H9 (cell line): ENCODE data around the gene TMEM91. TPM values are rescaled to one million over a fixed set of nuclear protein-coding genes. Genes with fewer than 3 reads are reported as not detected.
A peak's percentile ranks its signal among the peaks of the same experiment; 100 is the strongest.

ENCODE experiments used
- DNase-seq: peaks from one replicate; pipeline ENCODE4 v3.0.0-alpha.2; 2017
- H2AFZ ChIP-seq: one replicate; pipeline ENCODE4 v1.6.1; 2013; ENCODE audit warnings: mild to moderate bottlenecking, low read length, control low read depth, moderate library complexity
- H2AK5ac ChIP-seq: 2 replicates; pipeline ENCODE4 v1.6.1; 2013; ENCODE audit warnings: low read length, control low read depth, mixed read lengths; ENCODE audit not compliant: insufficient read length
- H2BK120ac ChIP-seq: one replicate; pipeline ENCODE4 v1.6.1; 2013; ENCODE audit warnings: low read depth, mild to moderate bottlenecking, low read length, control low read depth, inconsistent platforms; ENCODE audit not compliant: poor library complexity, severe bottlenecking
- H2BK12ac ChIP-seq: 2 replicates; pipeline ENCODE4 v1.6.1; 2013; ENCODE audit warnings: low read length, control low read depth, mixed read lengths, low read depth; ENCODE audit not compliant: insufficient read length
- H2BK15ac ChIP-seq: 2 replicates; pipeline ENCODE4 v1.6.1; 2013; ENCODE audit warnings: low read depth, low read length, control low read depth
- H2BK20ac ChIP-seq: one replicate; pipeline ENCODE4 v1.6.1; 2013; ENCODE audit warnings: low read depth, mild to moderate bottlenecking, low read length, control low read depth, inconsistent platforms; ENCODE audit not compliant: poor library complexity, severe bottlenecking
- H2BK5ac ChIP-seq: 2 replicates; pipeline ENCODE4 v1.6.1; 2013; ENCODE audit warnings: low read length, control low read depth, mixed read lengths; ENCODE audit not compliant: insufficient read length
- H3K14ac ChIP-seq: 2 replicates; pipeline ENCODE4 v1.6.1; 2013; ENCODE audit warnings: low read length, control low read depth; ENCODE audit not compliant: insufficient read depth
- H3K18ac ChIP-seq: 2 replicates; pipeline ENCODE4 v1.6.1; 2013; ENCODE audit warnings: low read depth, mild to moderate bottlenecking, mixed read lengths, low read length, control low read depth; ENCODE audit not compliant: insufficient read length
- H3K23ac ChIP-seq: 2 replicates; pipeline ENCODE4 v1.6.1; 2013; ENCODE audit warnings: low read length, control low read depth, mixed read lengths, low read depth; ENCODE audit not compliant: insufficient read length
- H3K23me2 ChIP-seq: 2 replicates; pipeline ENCODE4 v1.6.1; 2013; ENCODE audit warnings: low read depth, mild to moderate bottlenecking, mixed read lengths, low read length, control low read depth; ENCODE audit not compliant: insufficient read length, poor library complexity, severe bottlenecking
- H3K27ac ChIP-seq: 2 replicates; pipeline ENCODE4 v1.5.1; 2013; ENCODE audit warnings: low read length, control low read depth, mixed read lengths, low read depth; ENCODE audit not compliant: insufficient read length
- H3K27me3 ChIP-seq: 2 replicates; pipeline ENCODE4 v1.6.1; 2013; ENCODE audit warnings: low read length, control low read depth, inconsistent platforms; ENCODE audit not compliant: insufficient read depth
- H3K4ac ChIP-seq: 2 replicates; pipeline ENCODE4 v1.6.1; 2013; ENCODE audit warnings: low read depth, mild to moderate bottlenecking, control low read depth, inconsistent platforms, low read length, moderate library complexity
- H3K4me1 ChIP-seq: 2 replicates; pipeline ENCODE4 v1.6.1; 2013; ENCODE audit warnings: low read length, control low read depth, inconsistent platforms; ENCODE audit not compliant: insufficient read depth
- H3K4me2 ChIP-seq: 2 replicates; pipeline ENCODE4 v1.6.1; 2013; ENCODE audit warnings: low read length, control low read depth, mixed read lengths; ENCODE audit not compliant: insufficient read length, insufficient read depth
- H3K56ac ChIP-seq: 2 replicates; pipeline ENCODE4 v1.6.1; 2013; ENCODE audit warnings: low read depth, mild to moderate bottlenecking, mixed read lengths, low read length, control low read depth; ENCODE audit not compliant: insufficient read length
- H3K79me1 ChIP-seq: 2 replicates; pipeline ENCODE4 v1.6.1; 2013; ENCODE audit warnings: low read depth, mild to moderate bottlenecking, moderate library complexity, low read length, control low read depth, inconsistent platforms; ENCODE audit not compliant: insufficient read depth, poor library complexity, severe bottlenecking
- H3K79me2 ChIP-seq: 2 replicates; pipeline ENCODE4 v1.6.1; 2013; ENCODE audit warnings: low read length, control low read depth, inconsistent platforms; ENCODE audit not compliant: insufficient read depth
- H3K9ac ChIP-seq: 2 replicates; pipeline ENCODE4 v1.6.1; 2013; ENCODE audit warnings: low read length, control low read depth, mixed read lengths; ENCODE audit not compliant: insufficient read length; ENCODE audit errors: extremely low read depth
- H3K9me3 ChIP-seq: one replicate; pipeline ENCODE4 v1.6.1; 2013; ENCODE audit warnings: low read depth, low read length, inconsistent platforms; ENCODE audit not compliant: control insufficient read depth
- H3T11ph ChIP-seq: one replicate; pipeline ENCODE4 v1.6.1; 2013; ENCODE audit warnings: mild to moderate bottlenecking, low read length, control low read depth, inconsistent platforms
- H4K20me1 ChIP-seq: one replicate; pipeline ENCODE4 v1.6.1; 2013; ENCODE audit not compliant: control insufficient read depth, insufficient read length, insufficient read depth
- H4K5ac ChIP-seq: 2 replicates; pipeline ENCODE4 v1.6.1; 2013; ENCODE audit warnings: low read depth, mild to moderate bottlenecking, mixed read lengths, low read length, control low read depth; ENCODE audit not compliant: insufficient read length
- H4K8ac ChIP-seq: replicated peaks from 2 replicates; pipeline ENCODE4 v1.6.1; 2013; ENCODE audit warnings: low read length, control low read depth, mixed read lengths, low read depth; ENCODE audit not compliant: insufficient read length
- H4K91ac ChIP-seq: 2 replicates; pipeline ENCODE4 v1.6.1; 2013; ENCODE audit warnings: low read depth, mild to moderate bottlenecking, moderate library complexity, mixed read lengths, low read length, control low read depth; ENCODE audit not compliant: insufficient read length
- H3K27ac Mint-ChIP-seq, 3 experiments: 2 replicates in 2 of 3; 3 replicates in 1 of 3; pipeline ENCODE4 v1.8.0; 2020 to 2021; ENCODE audit warnings: mixed read lengths in 3 of 3, mild to moderate bottlenecking in 1 of 3, moderate library complexity in 1 of 3
- H3K27me3 Mint-ChIP-seq: 2 replicates; pipeline ENCODE4 v1.8.0; 2021; ENCODE audit warnings: low read depth, mild to moderate bottlenecking, moderate library complexity, mixed read lengths
- H3K36me3 Mint-ChIP-seq, 3 experiments: 2 replicates in 2 of 3; 3 replicates in 1 of 3; pipeline ENCODE4 v1.8.0; 2020 to 2021; ENCODE audit warnings: low read depth in 3 of 3, mixed read lengths in 3 of 3; ENCODE audit not compliant: insufficient read depth in 1 of 3
- H3K4me1 Mint-ChIP-seq, 2 experiments: 2 replicates each; pipeline ENCODE4 v1.8.0; 2020; ENCODE audit warnings: mixed read lengths in 2 of 2
- H3K4me3 Mint-ChIP-seq, 2 experiments: 2 replicates in 1 of 2; 3 replicates in 1 of 2; pipeline ENCODE4 v1.8.0; 2020 to 2021; ENCODE audit warnings: mild to moderate bottlenecking in 2 of 2, mixed read lengths in 2 of 2, moderate library complexity in 1 of 2
- H3K9me3 Mint-ChIP-seq, 2 experiments: 2 replicates in 1 of 2; 3 replicates in 1 of 2; pipeline ENCODE4 v1.8.0; 2020; ENCODE audit warnings: mild to moderate bottlenecking in 2 of 2, mixed read lengths in 2 of 2, moderate library complexity in 1 of 2
- WGBS: extraction: QIAGEN DNeasy Blood & Tissue Kit; methylation state at CpG from one replicate; pipeline ENCODE4 v1.1.7; 2013; ENCODE audit warnings: missing lambda C conversion rate, low lambda C conversion rate, mixed read lengths; ENCODE audit not compliant: insufficient read length; ENCODE audit errors: extremely low coverage; 5-methylcytosine and 5-hydroxymethylcytosine counted together
- total RNA-seq: library from RNA; stranded (reverse); gene quantifications from 2 replicates; pipeline ENCODE4 v1.2.1, GENCODE V29; 2021
- TF ChIP-seq, protein P1 (sequence below): fragments of 200-600 bp; sonication (generic); conservative IDR thresholded peaks from 3 replicates; pipeline ENCODE4 v1.8.0; 2021; ENCODE audit warnings: antibody characterized with exemption, mild to moderate bottlenecking

Gene TMEM91
- total RNA-seq, 1 experiment from 2014 or later: 5.7 TPM

DNA sequence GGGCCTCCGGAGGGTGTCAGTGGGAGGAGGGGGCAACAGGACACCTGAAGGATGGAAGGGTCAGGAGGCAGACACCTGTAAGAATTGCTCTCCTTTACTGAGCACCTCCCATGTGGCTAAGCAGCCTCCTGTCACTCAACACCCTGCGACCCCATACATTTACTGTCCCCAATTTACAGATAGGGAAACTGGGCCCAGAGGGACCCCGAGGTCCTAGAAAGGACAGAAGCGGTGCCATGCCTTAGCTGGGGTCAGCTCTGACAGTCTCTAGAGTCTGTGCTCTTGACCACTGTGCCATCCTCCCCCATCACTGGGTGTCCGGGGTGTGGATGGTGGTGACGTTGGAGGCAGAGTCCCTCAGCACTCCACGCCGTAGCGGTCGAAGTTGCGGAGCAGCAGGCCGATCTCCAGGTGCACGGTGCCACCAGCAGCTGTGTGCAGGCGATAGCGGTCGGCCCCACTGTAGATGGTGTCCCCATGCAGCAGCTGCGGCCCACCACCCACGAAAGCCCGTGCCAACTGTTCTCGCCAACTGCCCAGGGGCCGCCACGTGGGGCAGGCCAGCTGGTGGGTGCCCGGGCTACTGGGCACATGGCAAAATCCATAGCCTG lies 21.9 kb upstream of the TMEM91 start:
- Histone ChIP-seq H2AFZ (no peak overlapping the region), H4K91ac (no peak overlapping the region), H4K8ac (no peak overlapping the region), H3K23ac (no peak overlapping the region), H3K79me1 (no peaks in the 10 kb centered on the region), H2BK5ac (no peak overlapping the region), H3K4me2 (peak overlapping the region; percentile 11), H2AK5ac (no peak overlapping the region), H3K27me3 (peaks cover 10% of the 10 kb centered on the region; the same call in 1 of the 2 replicates), H3K18ac (no peak overlapping the region), H4K5ac (no peak overlapping the region), H3K56ac (no peak overlapping the region), H3K9ac (no peak overlapping the region), H3K23me2 (peaks cover 26% of the 10 kb centered on the region), H2BK20ac (no peak overlapping the region), H2BK15ac (no peak overlapping the region), H3T11ph (no peak overlapping the region), H3K9me3 (no peaks in the 10 kb centered on the region), H3K4me1 (no peaks in the 10 kb centered on the region; the same call in 1 of the 2 replicates), H3K14ac (no peak overlapping the region), H3K79me2 (no peaks in the 10 kb centered on the region), H3K27ac (no peak overlapping the region), H2BK120ac (no peak overlapping the region), H3K4ac (no peak overlapping the region), H4K20me1 (no peaks in the 10 kb centered on the region), H2BK12ac (no peak overlapping the region)
- no peak for DNase-seq
- Mint-ChIP-seq H3K36me3 (peaks cover 0 to 10% (median 2%) of the 10 kb centered on the region in 3 experiments; a peak in 4 of 7 replicates), H3K4me3 (peak overlapping the region; percentile 73 to 80), H3K9me3 (no peaks in the 10 kb centered on the region; a peak in 1 of 5 replicates), H3K27me3 (peaks cover 44% of the 10 kb centered on the region), H3K27ac (no peak overlapping the region; a peak in 2 of 7 replicates), H3K4me1 (peaks cover 21 to 22% of the 10 kb centered on the region in 2 experiments)
- TF ChIP-seq, protein P1, sequence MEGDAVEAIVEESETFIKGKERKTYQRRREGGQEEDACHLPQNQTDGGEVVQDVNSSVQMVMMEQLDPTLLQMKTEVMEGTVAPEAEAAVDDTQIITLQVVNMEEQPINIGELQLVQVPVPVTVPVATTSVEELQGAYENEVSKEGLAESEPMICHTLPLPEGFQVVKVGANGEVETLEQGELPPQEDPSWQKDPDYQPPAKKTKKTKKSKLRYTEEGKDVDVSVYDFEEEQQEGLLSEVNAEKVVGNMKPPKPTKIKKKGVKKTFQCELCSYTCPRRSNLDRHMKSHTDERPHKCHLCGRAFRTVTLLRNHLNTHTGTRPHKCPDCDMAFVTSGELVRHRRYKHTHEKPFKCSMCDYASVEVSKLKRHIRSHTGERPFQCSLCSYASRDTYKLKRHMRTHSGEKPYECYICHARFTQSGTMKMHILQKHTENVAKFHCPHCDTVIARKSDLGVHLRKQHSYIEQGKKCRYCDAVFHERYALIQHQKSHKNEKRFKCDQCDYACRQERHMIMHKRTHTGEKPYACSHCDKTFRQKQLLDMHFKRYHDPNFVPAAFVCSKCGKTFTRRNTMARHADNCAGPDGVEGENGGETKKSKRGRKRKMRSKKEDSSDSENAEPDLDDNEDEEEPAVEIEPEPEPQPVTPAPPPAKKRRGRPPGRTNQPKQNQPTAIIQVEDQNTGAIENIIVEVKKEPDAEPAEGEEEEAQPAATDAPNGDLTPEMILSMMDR: no peak
- WGBS: no CpG with 5 or more reads among the region's 23 CpGs
